GM12872 (cell line): ENCODE data around the gene USP54.

ENCODE experiments used
- TF ChIP-seq, protein P1 (sequence below): IDR thresholded peaks from 3 replicates; pipeline ENCODE4 v1.5.1; 2011; ENCODE audit warnings: low read depth, mild to moderate bottlenecking, low read length, moderate library complexity; ENCODE audit not compliant: insufficient read depth

Gene USP54

DNA sequence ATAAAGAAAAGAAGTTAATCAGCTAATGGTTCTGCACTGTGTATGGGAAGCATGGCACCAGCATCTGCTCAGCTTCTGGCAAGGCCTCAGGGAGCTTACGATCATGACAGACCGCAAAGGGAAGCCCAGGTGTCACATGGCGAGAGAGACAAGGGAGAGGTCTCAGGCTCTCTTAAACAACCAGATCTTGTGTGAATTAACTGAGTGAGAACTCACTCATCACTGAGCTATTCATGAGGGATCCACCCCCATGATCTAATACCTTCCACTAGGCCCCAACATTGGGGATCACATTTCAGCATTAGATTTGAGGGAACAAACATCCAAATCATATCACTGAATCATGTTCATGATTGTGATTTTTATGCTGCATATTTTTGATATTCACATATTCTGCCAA lies 5.8 kb downstream of the USP54 start:
- TF ChIP-seq, protein P1, sequence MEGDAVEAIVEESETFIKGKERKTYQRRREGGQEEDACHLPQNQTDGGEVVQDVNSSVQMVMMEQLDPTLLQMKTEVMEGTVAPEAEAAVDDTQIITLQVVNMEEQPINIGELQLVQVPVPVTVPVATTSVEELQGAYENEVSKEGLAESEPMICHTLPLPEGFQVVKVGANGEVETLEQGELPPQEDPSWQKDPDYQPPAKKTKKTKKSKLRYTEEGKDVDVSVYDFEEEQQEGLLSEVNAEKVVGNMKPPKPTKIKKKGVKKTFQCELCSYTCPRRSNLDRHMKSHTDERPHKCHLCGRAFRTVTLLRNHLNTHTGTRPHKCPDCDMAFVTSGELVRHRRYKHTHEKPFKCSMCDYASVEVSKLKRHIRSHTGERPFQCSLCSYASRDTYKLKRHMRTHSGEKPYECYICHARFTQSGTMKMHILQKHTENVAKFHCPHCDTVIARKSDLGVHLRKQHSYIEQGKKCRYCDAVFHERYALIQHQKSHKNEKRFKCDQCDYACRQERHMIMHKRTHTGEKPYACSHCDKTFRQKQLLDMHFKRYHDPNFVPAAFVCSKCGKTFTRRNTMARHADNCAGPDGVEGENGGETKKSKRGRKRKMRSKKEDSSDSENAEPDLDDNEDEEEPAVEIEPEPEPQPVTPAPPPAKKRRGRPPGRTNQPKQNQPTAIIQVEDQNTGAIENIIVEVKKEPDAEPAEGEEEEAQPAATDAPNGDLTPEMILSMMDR = no peak

DNA sequence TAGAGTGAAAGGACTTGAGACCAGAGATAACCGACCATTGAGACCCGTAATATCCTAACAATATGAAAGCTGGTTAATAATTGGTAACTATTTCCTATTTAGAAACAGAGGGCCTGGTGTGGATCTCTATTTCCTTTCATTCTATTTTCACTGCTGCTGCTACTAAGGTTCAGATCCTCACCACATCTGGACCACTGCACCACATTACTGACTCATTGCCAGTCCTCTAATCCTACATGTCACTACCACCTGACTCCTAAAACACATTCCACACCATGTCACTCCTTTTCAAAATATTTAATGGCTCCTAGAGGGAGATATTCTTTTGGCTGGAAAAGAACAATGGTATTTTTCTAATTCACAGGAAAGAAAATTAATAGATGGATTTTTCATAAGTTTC lies 6.4 kb downstream of the USP54 start:
- TF ChIP-seq, protein P1 = no peak

DNA sequence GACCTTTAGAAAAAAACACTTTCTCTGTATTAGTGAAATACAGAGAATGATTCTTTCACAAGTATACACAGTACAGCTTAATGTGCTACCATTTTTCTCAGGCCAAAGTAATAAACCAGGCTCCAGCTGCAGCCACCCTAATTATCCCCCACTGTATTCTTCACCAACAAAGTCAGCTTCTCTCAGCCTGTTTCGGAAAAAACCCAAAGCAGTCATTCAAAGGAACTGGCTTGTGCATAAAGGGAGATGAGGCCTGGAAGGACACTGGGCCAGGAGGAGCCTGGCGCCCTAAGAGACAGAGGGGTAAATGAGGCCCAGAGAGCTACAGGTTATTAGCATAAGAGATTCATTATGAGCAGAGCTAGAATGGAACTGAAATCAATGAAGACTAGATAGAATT lies 9.2 kb downstream of the USP54 start:
- TF ChIP-seq, protein P1 = no peak

DNA sequence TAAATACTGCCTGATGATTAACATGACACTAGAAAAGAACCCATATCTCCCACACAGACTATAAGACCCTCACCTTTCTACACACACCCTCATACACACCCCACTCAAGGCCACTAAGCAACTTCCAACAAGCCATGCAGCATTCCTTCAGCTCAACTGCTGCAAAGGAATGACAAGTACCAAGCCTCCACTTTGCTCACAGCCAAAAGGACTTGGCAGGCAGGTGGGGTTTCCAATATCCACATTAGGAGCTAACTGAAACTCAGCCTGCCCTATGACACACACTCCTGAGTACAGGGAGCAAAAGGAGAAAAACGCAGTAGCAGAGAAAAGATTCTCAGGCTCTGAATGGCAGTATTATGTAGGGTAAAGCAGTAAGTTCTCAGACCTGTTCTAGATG lies 13.4 kb downstream of the USP54 start:
- TF ChIP-seq, protein P1 = no peak

DNA sequence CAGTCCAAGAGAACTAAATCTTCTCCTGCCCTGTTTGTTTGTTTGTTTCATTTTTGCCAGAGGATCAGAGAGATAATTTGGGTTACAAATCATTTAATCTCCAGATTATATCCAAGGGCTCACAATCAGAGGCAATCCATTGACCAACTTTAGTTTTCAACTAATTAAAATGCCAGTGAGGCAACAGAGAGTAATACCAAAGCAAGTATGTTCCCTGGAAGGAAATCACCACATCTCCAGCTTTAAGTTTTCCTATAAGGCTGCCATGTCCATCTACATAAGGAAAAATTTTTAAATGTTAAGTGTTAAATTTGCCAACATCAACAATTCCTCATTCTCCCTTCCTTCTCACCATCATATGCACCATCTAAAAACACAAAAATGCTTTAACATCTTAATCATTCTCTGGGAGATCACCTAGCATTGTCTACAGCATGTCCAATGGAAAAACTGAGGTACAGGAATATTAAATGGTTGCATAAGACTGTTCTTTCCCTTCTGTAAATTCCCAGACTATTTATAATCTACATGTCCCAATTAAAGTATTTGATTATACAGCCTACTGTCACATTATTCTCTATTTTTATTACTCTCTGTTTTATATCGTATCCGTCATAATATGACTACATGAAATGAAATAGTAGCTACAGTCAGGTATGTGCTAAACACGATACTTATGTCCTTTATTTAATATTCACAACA lies 14.1 kb downstream of the USP54 start:
- TF ChIP-seq, protein P1 = no peak

DNA sequence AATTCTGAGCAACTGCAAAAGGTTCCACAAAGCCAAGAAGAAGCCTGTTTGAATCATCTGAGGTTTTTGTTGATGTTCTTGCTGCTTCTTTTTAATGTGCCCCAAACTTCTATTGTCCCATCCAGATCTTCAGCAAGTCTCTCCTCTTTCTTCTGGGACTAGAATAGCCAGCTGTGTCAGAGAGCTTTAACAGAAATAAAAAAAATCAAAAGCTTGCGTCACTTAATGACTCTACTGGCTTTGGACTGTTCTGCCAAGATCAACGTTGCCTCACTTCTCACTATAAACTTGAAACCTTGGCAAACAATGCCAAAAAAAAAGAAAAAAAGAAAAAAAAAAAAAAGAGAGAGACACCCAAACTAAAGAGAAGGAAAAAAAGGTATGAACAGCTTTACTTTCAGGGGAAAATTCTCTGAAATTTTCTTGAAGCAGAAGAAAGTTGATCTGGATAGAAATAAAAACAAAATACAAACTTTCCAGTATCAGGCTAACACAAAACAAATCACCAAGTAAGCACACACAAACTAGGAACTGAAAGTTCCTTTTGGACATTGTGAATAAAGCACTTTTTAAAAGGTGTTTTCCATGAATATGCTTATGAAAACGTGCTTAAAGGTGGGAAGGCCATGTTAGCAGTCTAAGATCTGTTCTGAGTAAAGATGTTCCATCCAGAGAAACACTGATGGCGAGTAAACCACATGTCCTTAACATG lies 14.8 kb downstream of the USP54 start:
- TF ChIP-seq, protein P1 = no peak

DNA sequence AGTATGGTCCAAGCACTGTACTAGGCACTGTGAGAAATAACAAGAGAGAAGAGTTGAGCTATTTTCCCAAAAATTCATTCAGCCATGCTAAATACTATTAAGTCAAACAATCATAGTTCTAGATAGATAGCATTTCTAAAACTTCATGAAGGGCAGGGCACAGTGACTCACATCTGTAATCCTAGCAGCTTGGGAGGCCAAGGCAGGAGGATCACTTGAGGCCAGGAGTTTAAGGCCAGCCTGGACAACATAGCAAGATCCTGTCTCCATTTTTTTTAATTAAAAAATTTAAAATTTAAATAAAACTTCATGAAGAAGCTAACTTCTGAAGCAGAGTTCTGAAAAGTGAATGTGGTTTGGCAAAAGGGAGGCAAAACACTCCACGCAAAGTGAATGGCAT lies 29.9 kb downstream of the USP54 start:
- TF ChIP-seq, protein P1 = no peak
